ENCODE data around the gene CCDC88B. TPM values are rescaled to one million over a fixed set of nuclear protein-coding genes. Genes with fewer than 3 reads are reported as not detected.
A peak's percentile ranks its signal among the peaks of the same experiment; 100 is the strongest.

CCDC88B gene
- total and polyA plus RNA-seq, 10 of the 15 experiments (the other 5 are each of a cell fraction or from before 2014, with no cell fraction given) = 0.24 to 66.0 (median 19.2) TPM

DNA sequence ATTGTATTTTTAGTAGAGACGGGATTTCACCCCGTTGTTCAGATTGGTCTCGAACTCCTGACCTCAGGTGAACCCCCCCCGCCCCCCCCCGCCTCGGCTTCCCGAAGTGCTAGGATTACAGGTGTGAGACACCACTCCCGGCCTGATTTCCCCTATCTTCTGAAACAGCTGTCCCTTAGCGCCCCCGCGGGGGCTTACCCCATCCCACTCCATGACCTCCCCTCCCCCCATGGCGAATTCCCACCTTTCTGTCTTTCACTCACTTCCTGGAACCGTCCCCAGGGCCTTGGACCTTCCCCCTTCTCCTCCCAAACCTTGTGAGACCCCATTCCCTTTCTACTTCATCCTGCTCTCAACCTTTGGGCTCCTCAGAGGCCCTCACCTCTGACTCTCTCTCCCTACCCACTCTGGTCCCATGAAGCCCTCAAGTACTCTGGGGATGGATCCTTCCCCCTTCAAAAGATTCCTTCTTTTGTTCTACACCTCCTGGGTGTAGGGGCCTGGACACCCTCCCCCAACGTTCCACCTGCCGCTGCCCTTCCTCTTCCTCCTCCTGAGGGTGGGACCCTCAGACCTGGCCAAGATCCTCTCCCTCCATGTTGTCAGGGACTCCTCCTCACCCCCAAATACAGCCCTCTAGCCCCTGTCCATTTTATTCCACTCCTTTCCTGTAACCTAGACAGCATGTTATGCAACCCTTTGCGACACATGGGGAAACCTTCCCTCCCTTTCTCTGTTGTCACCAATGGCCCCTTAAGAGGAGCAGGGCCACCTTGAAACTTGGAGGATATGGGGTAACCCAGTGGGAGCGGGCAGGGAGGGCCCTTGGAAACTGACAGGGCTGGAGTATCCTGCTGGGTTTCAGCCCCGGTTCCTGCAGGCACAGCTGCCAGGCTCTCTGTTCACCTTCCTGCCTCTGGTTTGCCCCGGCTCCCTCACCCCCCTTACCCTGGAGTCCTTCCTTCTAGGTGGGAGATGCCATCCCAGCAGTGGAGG lies 20.9 kb upstream of the CCDC88B start:
- SMC1A ChIA-PET (ENCODE audit: uncharacterized antibody, unreplicated experiment) = interaction anchor here (1.5 to 5.3 kb wide), 4 partner anchors 14 to 332 kb away, joined by 7 to 71 read pairs (median 24); no protein-coding TSS in a partner anchor
- in situ Hi-C loops (cut with MboI) = no loop called here
- Histone ChIP-seq H3K79me2 (ENCODE audit: control insufficient read depth, insufficient read depth, low read length) (peaks cover 26% of the 10 kb centered on the region), H3K27me3 (replicated peaks in 1 of 2; ENCODE audit: control insufficient read depth in 2 of 2, insufficient read depth in 2 of 2, low read length in 1 of 2) (no peaks in the 10 kb centered on the region), H3K9me3 (replicated peaks; ENCODE audit: control insufficient read depth, insufficient read depth, low read length) (no peaks in the 10 kb centered on the region), H3K27ac (ENCODE audit: control insufficient read depth, insufficient read depth) (peak overlapping the region; percentile 99), H3K4me3 (peak overlapping the region; percentile 80), H2AFZ (ENCODE audit: control insufficient read depth, low read depth, low read length) (no peak overlapping the region), H3K36me3 (ENCODE audit: control insufficient read depth in 2 of 2, insufficient read depth in 2 of 2, low read length in 1 of 2) (peaks cover 0 to 10% of the 10 kb centered on the region in 2 experiments; a peak in 3 of 4 replicates), H3K4me1 (ENCODE audit: control insufficient read depth, insufficient read depth, low read length) (peaks cover 9% of the 10 kb centered on the region), H3K9ac (ENCODE audit: control insufficient read depth, insufficient read depth, low read length) (peak overlapping the region; percentile 98), H3K4me2 (ENCODE audit: control insufficient read depth, insufficient read depth) (peak overlapping the region; percentile 98), H4K20me1 (ENCODE audit: control insufficient read depth, insufficient read depth) (no peaks in the 10 kb centered on the region)
- 40% methylated on average over 13 of the region's 19 CpGs for WGBS (ENCODE audit: insufficient coverage, insufficient replicate concordance, low lambda C conversion rate, missing lambda C conversion rate)
- no peak for ATAC-seq
- no peak for DNase-seq (ENCODE audit: low read depth, low spot score)
- POLR2A ChIA-PET = interaction anchor here (0.7 to 3.5 kb wide), 10 partner anchors 8 to 395 kb away, joined by 3 to 27 read pairs (median 15); partner anchors contain the start of gene RPS6KA4
- intact Hi-C loops (cut with micrococcal nuclease; ENCODE audit: unreplicated experiment) = loop anchor here (1.0 to 5.0 kb wide), 2 partner anchors 12 to 38 kb away; partner anchors contain the start of gene RPS6KA4
- CTCF ChIA-PET = interaction anchor here (1.3 to 5.9 kb wide), 8 partner anchors 16 to 113 kb away, joined by 4 to 228 read pairs (median 22); partner anchors contain the start of genes CCDC88B, ESRRA, FERMT3 and RPS6KA4
- RAD21 ChIA-PET (ENCODE audit: unreplicated experiment) = interaction anchor here (1.1 to 5.6 kb wide), 8 partner anchors 13 to 330 kb away, joined by 5 to 176 read pairs (median 38); partner anchors contain the start of genes CCDC88B, ESRRA, FERMT3 and RPS6KA4
- BruUV-seq (replicated peaks) = TSS peak; percentile 68
- FAIRE-seq = no peak
- TF ChIP-seq POLR2A (IDR thresholded peaks at IDR 0.05; ENCODE audit: low read depth, low read length) = no peak

DNA sequence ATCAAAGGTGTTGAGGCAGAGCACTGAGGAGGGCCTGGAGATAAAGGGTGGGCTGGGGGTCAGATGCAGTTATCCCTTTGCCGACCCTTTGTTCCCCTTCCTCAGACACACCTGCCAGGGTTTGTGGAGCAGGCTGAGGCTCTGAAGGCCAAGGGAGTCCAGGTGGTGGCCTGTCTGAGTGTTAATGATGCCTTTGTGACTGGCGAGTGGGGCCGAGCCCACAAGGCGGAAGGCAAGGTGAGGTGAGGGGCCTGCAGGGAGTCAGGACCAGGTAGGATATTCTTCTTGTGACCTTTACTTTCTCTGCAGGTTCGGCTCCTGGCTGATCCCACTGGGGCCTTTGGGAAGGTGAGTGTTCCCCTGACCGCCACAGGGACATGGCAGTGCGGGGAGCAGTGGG lies 19.4 kb upstream of the CCDC88B start:
- Histone ChIP-seq H3K9ac (ENCODE audit: control insufficient read depth, insufficient read depth, low read length) (no peak overlapping the region), H3K4me1 (ENCODE audit: control insufficient read depth, insufficient read depth, low read length) (peaks cover 9% of the 10 kb centered on the region)
- TF ChIP-seq SP1 (IDR thresholded peaks at IDR 0.05; ENCODE audit: low read depth, low read length) = no peak
- TF ChIP-seq YY1 (IDR thresholded peaks at IDR 0.05; ENCODE audit: low read depth, low read length) = no peak
- no peak for TF ChIP-seq SMC3 (IDR thresholded peaks at IDR 0.05; ENCODE audit: borderline replicate concordance, low read length)
- TF ChIP-seq, protein P1, sequence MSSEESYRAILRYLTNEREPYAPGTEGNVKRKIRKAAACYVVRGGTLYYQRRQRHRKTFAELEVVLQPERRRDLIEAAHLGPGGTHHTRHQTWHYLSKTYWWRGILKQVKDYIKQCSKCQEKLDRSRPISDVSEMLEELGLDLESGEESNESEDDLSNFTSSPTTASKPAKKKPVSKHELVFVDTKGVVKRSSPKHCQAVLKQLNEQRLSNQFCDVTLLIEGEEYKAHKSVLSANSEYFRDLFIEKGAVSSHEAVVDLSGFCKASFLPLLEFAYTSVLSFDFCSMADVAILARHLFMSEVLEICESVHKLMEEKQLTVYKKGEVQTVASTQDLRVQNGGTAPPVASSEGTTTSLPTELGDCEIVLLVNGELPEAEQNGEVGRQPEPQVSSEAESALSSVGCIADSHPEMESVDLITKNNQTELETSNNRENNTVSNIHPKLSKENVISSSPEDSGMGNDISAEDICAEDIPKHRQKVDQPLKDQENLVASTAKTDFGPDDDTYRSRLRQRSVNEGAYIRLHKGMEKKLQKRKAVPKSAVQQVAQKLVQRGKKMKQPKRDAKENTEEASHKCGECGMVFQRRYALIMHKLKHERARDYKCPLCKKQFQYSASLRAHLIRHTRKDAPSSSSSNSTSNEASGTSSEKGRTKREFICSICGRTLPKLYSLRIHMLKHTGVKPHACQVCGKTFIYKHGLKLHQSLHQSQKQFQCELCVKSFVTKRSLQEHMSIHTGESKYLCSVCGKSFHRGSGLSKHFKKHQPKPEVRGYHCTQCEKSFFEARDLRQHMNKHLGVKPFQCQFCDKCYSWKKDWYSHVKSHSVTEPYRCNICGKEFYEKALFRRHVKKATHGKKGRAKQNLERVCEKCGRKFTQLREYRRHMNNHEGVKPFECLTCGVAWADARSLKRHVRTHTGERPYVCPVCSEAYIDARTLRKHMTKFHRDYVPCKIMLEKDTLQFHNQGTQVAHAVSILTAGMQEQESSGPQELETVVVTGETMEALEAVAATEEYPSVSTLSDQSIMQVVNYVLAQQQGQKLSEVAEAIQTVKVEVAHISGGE (CRISPR knock-in tag; IDR thresholded peaks at IDR 0.05) = no peak
- no peak for TF ChIP-seq RCOR1 (conservative IDR thresholded peaks at IDR 0.05; ENCODE audit: low read depth, low read length)
- no peak for TF ChIP-seq CBX3 (IDR thresholded peaks at IDR 0.05; ENCODE audit: borderline replicate concordance, low read depth)

More for the DNA sequence above, 19.4 kb upstream of the CCDC88B start:
- peaks cover 26% of the 10 kb centered on the region for H3K79me2 ChIP-seq (ENCODE audit: control insufficient read depth, insufficient read depth, low read length)
- no peak for DNase-seq (ENCODE audit: low read depth, low spot score)
- H4K20me1 ChIP-seq (ENCODE audit: control insufficient read depth, insufficient read depth) = no peaks in the 10 kb centered on the region
- intact Hi-C loops (cut with micrococcal nuclease; ENCODE audit: unreplicated experiment) (no loop called here), in situ Hi-C loops (cut with MboI) (no loop called here)
- no peak overlapping the region for H3K4me2 ChIP-seq (ENCODE audit: control insufficient read depth, insufficient read depth)
- no peak for ATAC-seq
- H3K27me3 ChIP-seq (replicated peaks in 1 of 2; ENCODE audit: control insufficient read depth in 2 of 2, insufficient read depth in 2 of 2, low read length in 1 of 2) = no peaks in the 10 kb centered on the region
- over 99% methylated on average over 7 of the region's 7 CpGs for WGBS (ENCODE audit: insufficient coverage, insufficient replicate concordance, low lambda C conversion rate, missing lambda C conversion rate)
- no peak overlapping the region for H3K27ac ChIP-seq (ENCODE audit: control insufficient read depth, insufficient read depth)
- BruUV-seq (replicated peaks) = no TSS peak
- ChIA-PET POLR2A (interaction anchor here (0.7 to 1.3 kb wide), 2 partner anchors 32 to 482 kb away, joined by 3 read pairs; partner anchors contain the start of gene MARK2), SMC1A (ENCODE audit: uncharacterized antibody, unreplicated experiment) (interaction anchor here (5.3 kb wide), 1 partner anchor 12 kb away, joined by 71 read pairs; no protein-coding TSS in a partner anchor), CTCF (interaction anchor here (5.5 to 5.9 kb wide), 2 partner anchors 16 to 33 kb away, joined by 143 to 228 read pairs; partner anchors contain the start of gene CCDC88B), RAD21 (ENCODE audit: unreplicated experiment) (interaction anchor here (1.6 to 5.6 kb wide), 2 partner anchors 11 to 37 kb away, joined by 5 to 176 read pairs; partner anchors contain the start of gene RPS6KA4)
- no peak overlapping the region for H2AFZ ChIP-seq (ENCODE audit: control insufficient read depth, low read depth, low read length)
- peaks cover 0 to 6% of the 10 kb centered on the region in 2 experiments; a peak in 2 of 4 replicates for H3K36me3 ChIP-seq (ENCODE audit: control insufficient read depth in 2 of 2, insufficient read depth in 2 of 2, low read length in 1 of 2)
- FAIRE-seq = no peak
- no peak overlapping the region for H3K4me3 ChIP-seq
- H3K9me3 ChIP-seq (replicated peaks; ENCODE audit: control insufficient read depth, insufficient read depth, low read length) = no peaks in the 10 kb centered on the region
